ENCODE results near the gene ADAM15. TPM values are rescaled to one million over a fixed set of nuclear protein-coding genes. Genes with fewer than 3 reads are reported as not detected.

Gene ADAM15
- polyA plus RNA-seq, 2 of the 4 experiments (the other 2 are of a cell fraction): 25.6 to 33.0 TPM

DNA sequence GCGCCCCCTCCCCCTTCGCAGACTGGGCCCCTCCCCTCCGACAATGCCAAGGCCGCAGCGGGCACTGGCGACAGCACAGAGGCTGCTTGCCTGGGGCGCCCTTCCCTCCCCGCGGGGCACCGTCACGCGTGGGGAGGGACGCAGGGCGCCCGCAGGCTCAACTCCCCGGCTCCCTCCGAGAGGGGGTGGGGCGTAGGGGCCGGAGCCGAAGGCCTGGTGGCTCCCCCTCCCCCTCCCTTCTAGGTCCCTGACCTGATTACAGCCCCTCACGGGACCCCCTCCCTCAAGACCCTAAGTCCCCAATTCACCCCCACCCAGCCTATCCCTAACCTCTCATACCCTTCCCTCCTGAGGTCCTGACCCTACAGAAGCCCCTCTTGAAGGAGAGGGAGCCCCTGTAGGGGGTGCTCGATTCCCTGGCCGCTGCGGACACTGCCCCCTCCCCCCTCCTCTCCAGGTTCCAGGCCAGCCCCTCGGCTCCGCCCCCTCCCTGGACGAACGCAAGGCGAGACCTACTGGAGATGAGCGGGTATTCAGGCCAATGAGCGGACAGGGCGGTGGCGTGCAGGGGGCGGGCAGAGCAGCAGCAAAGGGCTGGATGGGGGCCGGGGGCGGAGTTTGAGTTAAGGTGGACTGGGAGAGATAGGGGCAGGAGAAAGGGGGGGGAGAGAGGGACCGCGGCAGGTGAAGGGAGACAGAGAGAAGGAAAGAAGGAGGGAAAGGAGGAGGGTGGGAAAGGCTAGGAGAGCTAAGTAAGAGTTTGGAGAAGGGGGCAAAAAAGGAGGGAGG, 49.2 kb upstream of the ADAM15 start (continued):
- TF ChIP-seq JUN (IDR thresholded peaks at IDR 0.05) (no peak; a peak in 1 of 5 replicates), SMC3 (IDR thresholded peaks at IDR 0.05) (peak; percentile 32; the same call in 2 of the 3 replicates), TP53 (CRISPR knock-in tag; IDR thresholded peaks at IDR 0.05) (no peak), RARB (CRISPR knock-in tag; IDR thresholded peaks at IDR 0.05) (no peak), BHLHE40 (IDR thresholded peaks at IDR 0.05; ENCODE audit: low read depth, low read length) (peak; percentile 86), NPAS2 (CRISPR knock-in tag; IDR thresholded peaks at IDR 0.05; ENCODE audit: borderline replicate concordance) (no peak), HEYL (CRISPR knock-in tag; IDR thresholded peaks at IDR 0.05) (no peak), HOXB13 (CRISPR knock-in tag; IDR thresholded peaks at IDR 0.05; ENCODE audit: low read depth) (no peak), EHMT2 (IDR thresholded peaks at IDR 0.05; ENCODE audit: low read depth) (no peak), HOXA7 (CRISPR knock-in tag; IDR thresholded peaks at IDR 0.05) (no peak), EP300 (IDR thresholded peaks at IDR 0.05) (no peak), ESRRA (IDR thresholded peaks at IDR 0.05; ENCODE audit: borderline replicate concordance, low read length) (no peak), JUNB (IDR thresholded peaks at IDR 0.05) (no peak), NFE2L2 (conservative IDR thresholded peaks at IDR 0.05; ENCODE audit: low read length) (no peak), CBX8 (IDR thresholded peaks at IDR 0.05) (no peak), KDM5A (IDR thresholded peaks at IDR 0.05) (peak; percentile 63; the same call in 1 of the 2 replicates), TFCP2L1 (CRISPR knock-in tag; IDR thresholded peaks at IDR 0.05) (no peak), CBX2 (IDR thresholded peaks at IDR 0.05; ENCODE audit: borderline replicate concordance, low read depth) (no peak), RNF2 (IDR thresholded peaks at IDR 0.05; ENCODE audit: borderline replicate concordance, low read depth) (no peak), POLR2A (IDR thresholded peaks at IDR 0.05; ENCODE audit: low read length) (no peak; the same call in 1 of the 2 replicates), FOSB (CRISPR knock-in tag; IDR thresholded peaks at IDR 0.05) (no peak), NR3C1 (IDR thresholded peaks at IDR 0.05) (no peak), RAD21 (conservative IDR thresholded peaks at IDR 0.05 in 1 of 2, IDR thresholded peaks at IDR 0.05 in 1 of 2) (peak; percentile 37 to 62)
- TF ChIP-seq, protein P1, sequence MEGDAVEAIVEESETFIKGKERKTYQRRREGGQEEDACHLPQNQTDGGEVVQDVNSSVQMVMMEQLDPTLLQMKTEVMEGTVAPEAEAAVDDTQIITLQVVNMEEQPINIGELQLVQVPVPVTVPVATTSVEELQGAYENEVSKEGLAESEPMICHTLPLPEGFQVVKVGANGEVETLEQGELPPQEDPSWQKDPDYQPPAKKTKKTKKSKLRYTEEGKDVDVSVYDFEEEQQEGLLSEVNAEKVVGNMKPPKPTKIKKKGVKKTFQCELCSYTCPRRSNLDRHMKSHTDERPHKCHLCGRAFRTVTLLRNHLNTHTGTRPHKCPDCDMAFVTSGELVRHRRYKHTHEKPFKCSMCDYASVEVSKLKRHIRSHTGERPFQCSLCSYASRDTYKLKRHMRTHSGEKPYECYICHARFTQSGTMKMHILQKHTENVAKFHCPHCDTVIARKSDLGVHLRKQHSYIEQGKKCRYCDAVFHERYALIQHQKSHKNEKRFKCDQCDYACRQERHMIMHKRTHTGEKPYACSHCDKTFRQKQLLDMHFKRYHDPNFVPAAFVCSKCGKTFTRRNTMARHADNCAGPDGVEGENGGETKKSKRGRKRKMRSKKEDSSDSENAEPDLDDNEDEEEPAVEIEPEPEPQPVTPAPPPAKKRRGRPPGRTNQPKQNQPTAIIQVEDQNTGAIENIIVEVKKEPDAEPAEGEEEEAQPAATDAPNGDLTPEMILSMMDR (IDR thresholded peaks at IDR 0.05): peak; percentile 46
- TF ChIP-seq, protein P2, sequence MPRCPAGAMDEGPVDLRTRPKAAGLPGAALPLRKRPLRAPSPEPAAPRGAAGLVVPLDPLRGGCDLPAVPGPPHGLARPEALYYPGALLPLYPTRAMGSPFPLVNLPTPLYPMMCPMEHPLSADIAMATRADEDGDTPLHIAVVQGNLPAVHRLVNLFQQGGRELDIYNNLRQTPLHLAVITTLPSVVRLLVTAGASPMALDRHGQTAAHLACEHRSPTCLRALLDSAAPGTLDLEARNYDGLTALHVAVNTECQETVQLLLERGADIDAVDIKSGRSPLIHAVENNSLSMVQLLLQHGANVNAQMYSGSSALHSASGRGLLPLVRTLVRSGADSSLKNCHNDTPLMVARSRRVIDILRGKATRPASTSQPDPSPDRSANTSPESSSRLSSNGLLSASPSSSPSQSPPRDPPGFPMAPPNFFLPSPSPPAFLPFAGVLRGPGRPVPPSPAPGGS (IDR thresholded peaks at IDR 0.05): no peak
- TF ChIP-seq, protein P3, sequence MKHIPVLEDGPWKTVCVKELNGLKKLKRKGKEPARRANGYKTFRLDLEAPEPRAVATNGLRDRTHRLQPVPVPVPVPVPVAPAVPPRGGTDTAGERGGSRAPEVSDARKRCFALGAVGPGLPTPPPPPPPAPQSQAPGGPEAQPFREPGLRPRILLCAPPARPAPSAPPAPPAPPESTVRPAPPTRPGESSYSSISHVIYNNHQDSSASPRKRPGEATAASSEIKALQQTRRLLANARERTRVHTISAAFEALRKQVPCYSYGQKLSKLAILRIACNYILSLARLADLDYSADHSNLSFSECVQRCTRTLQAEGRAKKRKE (CRISPR knock-in tag; IDR thresholded peaks at IDR 0.05; ENCODE audit: low read depth): no peak
- TF ChIP-seq, protein P4, sequence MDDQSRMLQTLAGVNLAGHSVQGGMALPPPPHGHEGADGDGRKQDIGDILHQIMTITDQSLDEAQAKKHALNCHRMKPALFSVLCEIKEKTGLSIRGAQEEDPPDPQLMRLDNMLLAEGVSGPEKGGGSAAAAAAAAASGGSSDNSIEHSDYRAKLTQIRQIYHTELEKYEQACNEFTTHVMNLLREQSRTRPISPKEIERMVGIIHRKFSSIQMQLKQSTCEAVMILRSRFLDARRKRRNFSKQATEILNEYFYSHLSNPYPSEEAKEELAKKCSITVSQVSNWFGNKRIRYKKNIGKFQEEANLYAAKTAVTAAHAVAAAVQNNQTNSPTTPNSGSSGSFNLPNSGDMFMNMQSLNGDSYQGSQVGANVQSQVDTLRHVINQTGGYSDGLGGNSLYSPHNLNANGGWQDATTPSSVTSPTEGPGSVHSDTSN (IDR thresholded peaks at IDR 0.05): peak; percentile 84
- TF ChIP-seq, protein P5, sequence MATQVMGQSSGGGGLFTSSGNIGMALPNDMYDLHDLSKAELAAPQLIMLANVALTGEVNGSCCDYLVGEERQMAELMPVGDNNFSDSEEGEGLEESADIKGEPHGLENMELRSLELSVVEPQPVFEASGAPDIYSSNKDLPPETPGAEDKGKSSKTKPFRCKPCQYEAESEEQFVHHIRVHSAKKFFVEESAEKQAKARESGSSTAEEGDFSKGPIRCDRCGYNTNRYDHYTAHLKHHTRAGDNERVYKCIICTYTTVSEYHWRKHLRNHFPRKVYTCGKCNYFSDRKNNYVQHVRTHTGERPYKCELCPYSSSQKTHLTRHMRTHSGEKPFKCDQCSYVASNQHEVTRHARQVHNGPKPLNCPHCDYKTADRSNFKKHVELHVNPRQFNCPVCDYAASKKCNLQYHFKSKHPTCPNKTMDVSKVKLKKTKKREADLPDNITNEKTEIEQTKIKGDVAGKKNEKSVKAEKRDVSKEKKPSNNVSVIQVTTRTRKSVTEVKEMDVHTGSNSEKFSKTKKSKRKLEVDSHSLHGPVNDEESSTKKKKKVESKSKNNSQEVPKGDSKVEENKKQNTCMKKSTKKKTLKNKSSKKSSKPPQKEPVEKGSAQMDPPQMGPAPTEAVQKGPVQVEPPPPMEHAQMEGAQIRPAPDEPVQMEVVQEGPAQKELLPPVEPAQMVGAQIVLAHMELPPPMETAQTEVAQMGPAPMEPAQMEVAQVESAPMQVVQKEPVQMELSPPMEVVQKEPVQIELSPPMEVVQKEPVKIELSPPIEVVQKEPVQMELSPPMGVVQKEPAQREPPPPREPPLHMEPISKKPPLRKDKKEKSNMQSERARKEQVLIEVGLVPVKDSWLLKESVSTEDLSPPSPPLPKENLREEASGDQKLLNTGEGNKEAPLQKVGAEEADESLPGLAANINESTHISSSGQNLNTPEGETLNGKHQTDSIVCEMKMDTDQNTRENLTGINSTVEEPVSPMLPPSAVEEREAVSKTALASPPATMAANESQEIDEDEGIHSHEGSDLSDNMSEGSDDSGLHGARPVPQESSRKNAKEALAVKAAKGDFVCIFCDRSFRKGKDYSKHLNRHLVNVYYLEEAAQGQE (IDR thresholded peaks at IDR 0.05): no peak
- TF ChIP-seq, protein P6, sequence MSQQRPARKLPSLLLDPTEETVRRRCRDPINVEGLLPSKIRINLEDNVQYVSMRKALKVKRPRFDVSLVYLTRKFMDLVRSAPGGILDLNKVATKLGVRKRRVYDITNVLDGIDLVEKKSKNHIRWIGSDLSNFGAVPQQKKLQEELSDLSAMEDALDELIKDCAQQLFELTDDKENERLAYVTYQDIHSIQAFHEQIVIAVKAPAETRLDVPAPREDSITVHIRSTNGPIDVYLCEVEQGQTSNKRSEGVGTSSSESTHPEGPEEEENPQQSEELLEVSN (IDR thresholded peaks at IDR 0.05; ENCODE audit: borderline replicate concordance, low read depth): no peak

Data from A549 (cell line).